GM12864 (cell line): Measurements from ENCODE around the gene LMNTD1.
A peak's percentile ranks its signal among the peaks of the same experiment; 100 is the strongest.

Experiments used
- DNase-seq: peaks from one replicate; pipeline ENCODE4 v3.0.0-alpha.2; 2011; ENCODE audit warnings: low read depth
- H3K4me3 ChIP-seq: 2 replicates; pipeline ENCODE4 v1.5.1; 2011; ENCODE audit warnings: mild to moderate bottlenecking, low read depth, low read length, control low read depth
- TF ChIP-seq, protein P1 (sequence below): IDR thresholded peaks from 2 replicates; pipeline ENCODE4 v1.5.1; 2011; ENCODE audit warnings: low read depth, mild to moderate bottlenecking, moderate library complexity, low read length, control low read depth, inconsistent platforms; ENCODE audit errors: missing control alignments

Gene LMNTD1

DNA sequence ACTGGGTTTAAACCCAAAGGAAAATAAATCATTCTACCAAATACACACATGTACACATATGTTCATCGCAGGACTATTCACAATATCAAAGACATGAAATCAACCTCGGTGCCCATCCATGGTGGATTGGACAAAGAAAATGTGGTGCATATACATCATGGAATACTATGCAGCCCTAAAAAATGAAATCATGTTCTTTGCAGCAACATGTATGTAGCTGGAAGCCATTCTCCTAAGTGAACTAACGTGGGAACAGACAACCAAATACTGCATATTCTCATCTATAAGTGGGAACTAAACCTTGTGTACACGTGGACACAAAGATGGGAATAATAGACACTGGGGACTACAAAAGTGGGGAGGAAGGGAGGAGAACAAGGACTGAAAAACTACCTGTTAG lies 96.6 kb downstream of the LMNTD1 start:
- TF ChIP-seq, protein P1, sequence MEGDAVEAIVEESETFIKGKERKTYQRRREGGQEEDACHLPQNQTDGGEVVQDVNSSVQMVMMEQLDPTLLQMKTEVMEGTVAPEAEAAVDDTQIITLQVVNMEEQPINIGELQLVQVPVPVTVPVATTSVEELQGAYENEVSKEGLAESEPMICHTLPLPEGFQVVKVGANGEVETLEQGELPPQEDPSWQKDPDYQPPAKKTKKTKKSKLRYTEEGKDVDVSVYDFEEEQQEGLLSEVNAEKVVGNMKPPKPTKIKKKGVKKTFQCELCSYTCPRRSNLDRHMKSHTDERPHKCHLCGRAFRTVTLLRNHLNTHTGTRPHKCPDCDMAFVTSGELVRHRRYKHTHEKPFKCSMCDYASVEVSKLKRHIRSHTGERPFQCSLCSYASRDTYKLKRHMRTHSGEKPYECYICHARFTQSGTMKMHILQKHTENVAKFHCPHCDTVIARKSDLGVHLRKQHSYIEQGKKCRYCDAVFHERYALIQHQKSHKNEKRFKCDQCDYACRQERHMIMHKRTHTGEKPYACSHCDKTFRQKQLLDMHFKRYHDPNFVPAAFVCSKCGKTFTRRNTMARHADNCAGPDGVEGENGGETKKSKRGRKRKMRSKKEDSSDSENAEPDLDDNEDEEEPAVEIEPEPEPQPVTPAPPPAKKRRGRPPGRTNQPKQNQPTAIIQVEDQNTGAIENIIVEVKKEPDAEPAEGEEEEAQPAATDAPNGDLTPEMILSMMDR: no peak
- no peak for DNase-seq
- H3K4me3 ChIP-seq: no peak overlapping the region

GRCh38 chr12:25455696-25456095 lies 97.4 kb downstream of the LMNTD1 start:
- no peak for DNase-seq
- TF ChIP-seq, protein P1: no peak
- no peak overlapping the region for H3K4me3 ChIP-seq

DNA sequence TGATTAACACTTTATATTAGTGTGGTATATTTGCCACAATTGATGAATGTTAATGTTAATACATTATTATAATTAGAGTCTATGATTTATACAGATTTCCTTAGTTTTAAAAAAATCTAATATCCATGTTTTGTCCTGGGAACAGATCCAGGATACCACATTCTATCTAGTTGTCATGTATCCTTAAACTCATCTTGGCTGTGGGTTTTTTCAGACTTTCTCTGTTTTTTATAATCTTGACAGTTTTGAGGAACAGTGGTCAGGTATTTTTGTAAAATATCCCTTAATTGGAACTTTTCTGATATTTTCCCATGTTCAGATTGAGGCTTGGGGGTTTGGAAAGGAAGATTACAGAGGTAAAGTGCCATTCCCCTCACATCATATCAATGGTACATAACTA lies 104.1 kb downstream of the LMNTD1 start:
- no peak overlapping the region for H3K4me3 ChIP-seq
- DNase-seq: no peak
- TF ChIP-seq, protein P1: no peak

DNA sequence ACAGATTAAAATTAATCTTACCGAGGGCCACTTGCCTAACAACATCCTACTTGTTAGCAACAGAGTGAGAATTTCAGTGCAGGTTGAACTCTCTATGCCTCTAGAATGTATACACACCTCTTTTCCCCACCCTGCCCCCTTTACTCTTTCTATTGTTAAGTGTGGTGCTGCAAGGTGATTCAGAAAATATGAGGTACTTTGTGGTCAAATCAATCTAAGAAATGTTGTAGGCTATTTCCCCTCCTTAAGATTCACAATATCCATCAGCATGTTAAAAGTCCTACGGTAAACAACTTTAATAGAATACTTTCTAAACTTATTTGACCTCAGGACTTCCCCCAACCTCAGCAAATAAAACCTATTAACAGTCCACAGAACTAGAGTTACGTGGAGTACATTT lies 106.0 kb downstream of the LMNTD1 start:
- H3K4me3 ChIP-seq: no peak overlapping the region
- TF ChIP-seq, protein P1: no peak
- DNase-seq: no peak

DNA sequence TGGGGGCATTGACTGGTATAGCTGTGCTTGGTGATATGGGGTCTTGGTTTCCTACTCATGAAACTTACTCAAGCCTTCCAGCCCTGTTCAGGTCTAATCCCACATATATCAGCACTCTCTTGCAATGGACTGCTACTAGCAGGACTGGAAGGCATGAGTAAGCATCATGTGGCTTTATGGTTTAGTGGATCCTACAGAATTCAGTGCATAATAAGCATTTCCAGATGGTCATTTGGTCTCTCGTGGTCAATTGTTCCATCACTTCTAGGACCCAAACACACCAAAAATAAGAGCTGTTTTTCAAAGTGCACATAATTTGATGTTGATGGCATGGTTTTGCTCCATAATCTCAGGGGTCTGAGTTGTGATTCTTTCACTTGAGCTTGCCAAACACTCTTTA lies 114.4 kb downstream of the LMNTD1 start:
- DNase-seq: no peak
- TF ChIP-seq, protein P1: no peak
- no peak overlapping the region for H3K4me3 ChIP-seq

DNA sequence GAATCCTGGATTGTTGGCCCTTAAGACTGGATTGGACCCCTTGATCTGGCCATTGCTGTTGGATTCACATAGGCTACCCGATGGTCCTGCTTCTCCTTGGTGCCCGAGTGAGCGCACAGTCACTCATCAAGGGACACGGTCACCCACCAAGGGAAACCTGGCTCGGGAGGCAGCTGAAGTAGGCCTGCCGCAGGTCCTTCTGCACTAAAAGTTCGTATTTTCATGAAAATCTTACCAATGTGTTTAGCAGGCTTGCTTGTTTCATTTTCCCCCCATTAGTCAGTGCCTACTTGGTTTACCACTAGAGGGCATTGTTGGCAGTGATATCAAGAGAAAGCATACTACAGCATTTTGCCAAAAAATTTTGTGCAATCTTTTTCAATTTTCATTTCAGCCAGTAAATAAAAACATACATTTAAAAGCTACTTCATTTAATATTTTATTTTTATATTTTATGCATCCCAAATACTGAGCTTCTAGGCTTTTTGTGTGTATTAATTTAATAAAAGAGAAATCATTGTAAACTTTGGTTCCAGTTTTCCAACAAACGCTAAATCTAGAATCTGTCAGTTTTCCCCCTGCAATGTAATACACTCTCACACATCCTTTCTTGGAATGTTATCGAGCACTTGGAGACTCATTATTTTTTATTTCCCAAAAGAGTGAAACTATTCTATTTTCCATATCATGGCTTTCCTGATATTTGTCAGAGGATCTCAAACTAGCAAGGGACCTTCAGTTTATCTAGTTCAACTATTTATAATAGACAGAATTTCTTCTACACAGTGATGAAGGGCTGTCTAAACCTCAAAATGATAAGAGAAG lies 116.7 kb downstream of the LMNTD1 start:
- H3K4me3 ChIP-seq: no peak overlapping the region
- TF ChIP-seq, protein P1: peak; percentile 73
- DNase-seq: peak; percentile 27

DNA sequence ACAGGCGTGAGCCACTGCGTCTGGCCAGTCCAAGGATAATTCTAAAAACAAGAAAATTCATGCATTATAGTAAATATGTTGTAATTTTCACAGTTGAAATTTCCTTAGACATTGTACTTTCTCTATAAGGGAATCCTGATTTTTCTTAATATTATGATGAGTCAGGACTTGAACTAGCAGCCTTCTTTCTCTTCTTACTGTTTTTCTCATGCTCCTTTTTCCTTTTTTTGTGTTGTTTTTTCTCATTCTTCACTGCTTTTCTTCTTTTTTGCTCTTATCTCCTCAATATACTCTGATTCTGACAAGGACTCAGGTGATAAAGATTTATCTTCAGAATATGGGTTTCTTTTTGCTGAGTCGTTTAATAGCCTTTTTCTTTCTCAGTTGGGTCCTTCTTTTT lies 117.7 kb downstream of the LMNTD1 start:
- no peak for DNase-seq
- TF ChIP-seq, protein P1: no peak
- H3K4me3 ChIP-seq: no peak overlapping the region
